T-helper 1 cell treated with Interleukin-12 subunit alpha and Interleukin-12 subunit beta and Interleukin-4 antibody, amounts not matched to agents 30 μg/mL and 1 μg/mL, for 36 hours (primary cell): ENCODE results near the gene ST6GAL1.
"Not testable (repeated sequence)": the region's sequence is repeated elsewhere in the genome, so short reads cannot be mapped to it uniquely, and the experiment has no call there.

ENCODE experiments used
- H3K27ac Mint-ChIP-seq: one replicate; pipeline ENCODE4 v1.8.0; 2021; ENCODE audit warnings: mild to moderate bottlenecking, mixed read lengths
- H3K27me3 Mint-ChIP-seq: one replicate; pipeline ENCODE4 v1.8.0; 2021; ENCODE audit warnings: low read depth, mixed read lengths
- H3K36me3 Mint-ChIP-seq: one replicate; pipeline ENCODE4 v1.8.0; 2021; ENCODE audit warnings: low read depth, mixed read lengths
- H3K4me1 Mint-ChIP-seq: one replicate; pipeline ENCODE4 v1.8.0; 2021; ENCODE audit warnings: low read depth, mixed read lengths
- H3K4me3 Mint-ChIP-seq: one replicate; pipeline ENCODE4 v1.8.0; 2021; ENCODE audit warnings: mild to moderate bottlenecking, moderate library complexity, mixed read lengths
- H3K9me3 Mint-ChIP-seq: one replicate; pipeline ENCODE4 v1.8.0; 2021; ENCODE audit warnings: mixed read lengths

Gene ST6GAL1

DNA sequence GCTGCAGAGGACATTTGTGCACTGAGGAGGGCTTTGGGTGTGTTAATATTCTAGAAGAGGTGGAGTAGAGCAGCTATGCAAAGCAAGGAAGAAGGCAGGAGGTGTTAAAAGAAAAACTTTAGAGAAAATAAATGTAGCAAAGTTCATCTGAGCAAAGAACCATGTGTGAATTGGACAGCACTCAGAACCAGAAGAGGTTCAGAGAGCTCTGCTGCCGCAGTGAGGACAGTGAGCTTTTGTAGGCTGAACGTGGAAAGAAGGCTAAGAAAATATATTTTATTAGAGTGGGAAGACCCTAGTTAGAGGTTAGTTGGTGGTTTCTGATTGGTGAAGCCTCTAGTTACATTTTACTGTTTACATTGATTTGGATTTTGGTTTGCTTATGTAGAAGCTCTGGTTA is 50.7 kb downstream of the ST6GAL1 start:
- Mint-ChIP-seq H3K27ac (no peak overlapping the region), H3K9me3 (no peaks in the 10 kb centered on the region), H3K27me3 (no peaks in the 10 kb centered on the region), H3K4me3 (no peak overlapping the region), H3K36me3 (peaks cover 60% of the 10 kb centered on the region), H3K4me1 (peaks cover 10% of the 10 kb centered on the region)

DNA sequence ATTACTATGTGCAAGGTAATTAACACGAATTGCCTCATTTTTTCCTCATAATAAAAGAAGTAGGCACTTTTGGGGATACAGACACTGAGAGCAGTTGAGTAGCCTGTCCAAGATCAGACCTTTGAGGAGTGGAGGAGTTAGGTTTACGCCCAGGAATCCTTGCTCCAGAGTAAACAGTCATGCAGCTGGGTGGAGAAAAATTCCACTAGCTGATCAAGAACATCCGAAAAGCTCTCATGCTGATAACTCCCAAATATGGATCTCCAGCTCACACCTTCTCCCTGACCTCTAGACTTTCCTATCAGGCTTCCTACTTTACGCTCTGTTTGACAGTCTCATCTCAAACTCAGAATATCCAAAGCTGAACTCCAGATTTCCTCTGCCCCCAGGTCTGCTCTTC is 53.3 kb downstream of the ST6GAL1 start:
- H3K4me3 Mint-ChIP-seq: no peak overlapping the region
- H3K4me1 Mint-ChIP-seq: peaks cover 25% of the 10 kb centered on the region
- no peak overlapping the region for H3K27ac Mint-ChIP-seq
- H3K27me3 Mint-ChIP-seq: no peaks in the 10 kb centered on the region
- peaks cover 62% of the 10 kb centered on the region for H3K36me3 Mint-ChIP-seq
- no peaks in the 10 kb centered on the region for H3K9me3 Mint-ChIP-seq

DNA sequence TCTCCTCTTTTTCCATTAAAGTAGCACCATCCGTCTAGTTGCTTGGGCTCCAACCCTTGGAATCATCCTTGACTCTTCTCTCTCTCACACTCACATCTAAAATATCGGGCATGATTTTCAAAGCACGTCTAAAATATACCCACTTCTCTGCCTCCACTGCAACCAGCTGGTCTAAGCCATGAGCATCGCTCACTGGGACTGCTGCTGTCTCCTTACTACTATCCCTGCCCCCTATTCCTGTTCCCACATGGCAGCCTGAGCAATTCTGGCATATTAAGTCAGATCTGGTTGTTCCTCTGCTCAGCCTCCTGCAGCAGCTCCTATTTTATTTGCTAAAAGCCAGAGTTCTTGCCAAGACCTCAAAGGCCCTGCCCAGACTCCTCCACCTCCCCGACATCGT is 53.7 kb downstream of the ST6GAL1 start:
- Mint-ChIP-seq H3K27me3 (no peaks in the 10 kb centered on the region), H3K36me3 (peaks cover 60% of the 10 kb centered on the region), H3K4me1 (peaks cover 28% of the 10 kb centered on the region), H3K27ac (no peak overlapping the region), H3K4me3 (no peak overlapping the region), H3K9me3 (no peaks in the 10 kb centered on the region)

DNA sequence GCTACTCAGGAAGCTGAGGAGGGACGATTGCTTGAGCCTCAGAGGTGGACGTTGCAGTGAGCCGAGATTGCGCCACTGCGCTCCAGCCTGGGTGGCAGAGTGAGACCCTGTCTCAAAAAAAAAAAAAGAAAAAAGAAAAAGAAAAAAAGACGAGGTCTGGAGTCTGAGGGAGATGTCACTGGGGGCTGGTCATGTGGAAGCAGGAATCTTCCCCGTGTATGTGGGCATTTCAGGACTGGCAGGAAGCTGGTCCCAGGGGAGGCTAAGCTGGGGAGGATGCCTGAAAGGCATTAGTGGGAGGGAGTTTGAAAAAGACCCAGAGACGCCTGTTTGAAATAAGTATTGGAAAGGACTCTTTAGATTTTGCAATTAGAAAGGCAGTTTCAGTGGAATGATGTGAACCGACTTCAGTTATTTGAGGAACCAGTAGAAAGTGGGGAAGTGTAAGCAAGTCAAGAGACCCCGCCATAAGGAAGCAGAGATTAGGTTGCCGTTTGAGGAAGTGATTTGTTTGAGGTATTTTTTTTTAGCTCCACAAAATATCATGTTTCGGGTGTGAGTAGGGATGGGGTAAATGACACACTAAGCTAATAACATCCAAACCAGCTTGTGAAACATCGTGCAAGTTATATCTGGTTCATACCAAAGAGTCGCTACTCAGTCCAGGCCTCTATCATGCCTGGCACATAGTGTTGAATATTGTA is 55.5 kb downstream of the ST6GAL1 start:
- Mint-ChIP-seq H3K9me3 (no peaks in the 10 kb centered on the region), H3K4me1 (peaks cover 34% of the 10 kb centered on the region), H3K27ac (no peak overlapping the region), H3K4me3 (no peak overlapping the region), H3K36me3 (peaks cover 61% of the 10 kb centered on the region), H3K27me3 (no peaks in the 10 kb centered on the region)

DNA sequence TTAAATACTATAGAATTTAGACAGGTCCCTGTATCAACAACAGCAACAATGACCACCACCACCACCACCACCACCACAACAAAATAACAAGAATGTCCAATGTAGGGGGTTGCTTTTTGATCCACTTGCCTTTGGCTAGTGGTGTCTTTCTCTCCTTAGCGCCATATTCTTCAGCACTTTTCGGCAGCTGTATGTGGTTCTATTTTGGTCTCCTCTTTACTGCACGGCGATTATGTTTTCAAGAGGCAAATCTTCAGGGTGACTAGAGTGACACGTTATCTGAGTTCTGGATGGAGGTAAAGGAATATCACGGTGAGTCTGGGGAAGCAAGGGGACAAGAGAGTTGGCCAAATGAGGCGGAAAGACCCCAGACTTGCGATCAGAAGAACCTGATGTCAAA is 56.1 kb downstream of the ST6GAL1 start:
- H3K9me3 Mint-ChIP-seq: no peaks in the 10 kb centered on the region
- H3K4me3 Mint-ChIP-seq: no peak overlapping the region
- no peaks in the 10 kb centered on the region for H3K27me3 Mint-ChIP-seq
- H3K27ac Mint-ChIP-seq: no peak overlapping the region
- peaks cover 62% of the 10 kb centered on the region for H3K36me3 Mint-ChIP-seq
- peaks cover 37% of the 10 kb centered on the region for H3K4me1 Mint-ChIP-seq

DNA sequence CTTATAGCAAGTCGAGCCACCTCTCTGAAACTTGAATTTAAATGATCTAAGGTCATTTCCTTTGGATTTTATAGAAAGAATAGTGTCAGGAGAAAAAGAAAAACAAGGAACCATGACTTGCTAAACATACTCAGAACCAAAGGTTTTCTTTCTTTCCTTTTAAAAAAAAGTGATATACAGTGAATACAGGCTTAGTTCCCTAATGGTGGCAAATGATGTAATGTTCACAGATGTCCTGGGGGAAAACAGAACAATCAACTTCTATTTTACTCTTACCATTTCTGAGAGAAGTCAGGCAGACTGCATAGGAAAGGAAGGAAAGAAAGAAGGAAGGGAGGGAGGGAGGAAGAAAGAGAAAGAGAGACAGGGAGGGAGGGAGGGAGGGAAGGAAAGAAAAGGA is 56.5 kb downstream of the ST6GAL1 start:
- Mint-ChIP-seq H3K27ac (no peak overlapping the region), H3K36me3 (peaks cover 62% of the 10 kb centered on the region), H3K9me3 (no peaks in the 10 kb centered on the region), H3K4me1 (peaks cover 37% of the 10 kb centered on the region), H3K4me3 (no peak overlapping the region), H3K27me3 (no peaks in the 10 kb centered on the region)

DNA sequence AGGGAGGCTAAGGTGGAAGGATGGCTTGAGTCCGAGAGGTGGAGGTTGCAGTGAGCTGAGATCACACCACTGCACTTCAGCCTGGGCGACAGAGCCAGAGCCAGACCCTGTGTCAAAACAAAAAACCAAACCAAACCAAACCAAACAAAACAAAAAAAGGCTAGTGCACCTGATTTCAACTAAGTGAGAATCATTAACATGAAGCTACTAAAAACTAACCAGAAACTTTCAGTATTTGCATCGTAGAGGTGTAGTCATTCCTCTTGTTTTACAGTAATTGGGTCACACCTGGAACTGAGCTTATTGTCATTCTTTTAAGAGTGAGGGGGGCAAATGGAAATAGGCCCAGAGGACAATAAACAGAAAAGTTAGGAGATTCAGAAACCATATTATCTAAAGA is 58.5 kb downstream of the ST6GAL1 start:
- H3K4me1 Mint-ChIP-seq: peaks cover 35% of the 10 kb centered on the region
- H3K36me3 Mint-ChIP-seq: peaks cover 56% of the 10 kb centered on the region
- peak overlapping the region; percentile 74 for H3K27ac Mint-ChIP-seq
- H3K27me3 Mint-ChIP-seq: no peaks in the 10 kb centered on the region
- H3K4me3 Mint-ChIP-seq: no peak overlapping the region
- H3K9me3 Mint-ChIP-seq: no peaks in the 10 kb centered on the region

DNA sequence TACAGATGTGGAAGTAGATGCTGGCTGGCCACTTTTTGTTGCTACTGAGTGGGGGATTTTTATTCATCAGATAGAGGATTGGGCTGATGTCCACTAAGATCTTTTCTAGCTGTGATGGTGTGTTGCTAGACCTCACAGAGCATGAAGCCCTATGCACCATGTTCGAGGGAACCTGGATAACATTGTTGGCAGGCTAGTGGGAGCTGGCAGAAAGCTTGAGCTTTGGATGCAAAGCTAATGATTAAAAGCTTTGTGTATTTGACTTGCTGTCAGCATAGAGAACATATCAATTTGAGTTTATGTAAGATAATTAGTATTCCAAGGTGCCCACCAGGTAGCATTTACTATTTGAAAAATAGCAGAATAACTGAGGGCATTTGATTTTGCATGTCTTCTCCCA is 59.1 kb downstream of the ST6GAL1 start:
- Mint-ChIP-seq H3K4me3 (no peak overlapping the region), H3K27me3 (no peaks in the 10 kb centered on the region), H3K27ac (peak overlapping the region; percentile 74), H3K36me3 (peaks cover 55% of the 10 kb centered on the region), H3K9me3 (no peaks in the 10 kb centered on the region), H3K4me1 (peaks cover 40% of the 10 kb centered on the region)

DNA sequence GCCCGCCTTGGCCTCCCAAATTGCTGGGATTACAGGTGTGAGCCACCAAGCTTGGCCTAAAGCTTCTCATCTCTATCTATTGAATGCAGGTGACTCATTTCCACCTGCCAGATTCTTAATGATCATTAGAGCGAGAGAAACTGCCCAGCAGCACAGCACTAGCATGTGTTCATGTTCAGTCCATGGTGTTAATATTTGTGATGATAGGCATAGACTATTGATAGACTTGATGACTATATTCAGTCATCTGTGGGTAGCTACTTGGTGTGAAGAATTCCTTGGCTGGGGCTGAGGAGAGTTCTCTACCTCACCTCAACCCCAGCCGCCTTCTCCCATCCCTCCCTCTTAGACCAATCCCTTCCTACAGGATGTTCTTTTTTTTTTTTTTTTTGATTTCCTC is 60.0 kb downstream of the ST6GAL1 start:
- Mint-ChIP-seq H3K4me1 (peaks cover 40% of the 10 kb centered on the region), H3K27me3 (no peaks in the 10 kb centered on the region), H3K27ac (no peak overlapping the region), H3K4me3 (no peak overlapping the region), H3K9me3 (no peaks in the 10 kb centered on the region), H3K36me3 (peaks cover 54% of the 10 kb centered on the region)

DNA sequence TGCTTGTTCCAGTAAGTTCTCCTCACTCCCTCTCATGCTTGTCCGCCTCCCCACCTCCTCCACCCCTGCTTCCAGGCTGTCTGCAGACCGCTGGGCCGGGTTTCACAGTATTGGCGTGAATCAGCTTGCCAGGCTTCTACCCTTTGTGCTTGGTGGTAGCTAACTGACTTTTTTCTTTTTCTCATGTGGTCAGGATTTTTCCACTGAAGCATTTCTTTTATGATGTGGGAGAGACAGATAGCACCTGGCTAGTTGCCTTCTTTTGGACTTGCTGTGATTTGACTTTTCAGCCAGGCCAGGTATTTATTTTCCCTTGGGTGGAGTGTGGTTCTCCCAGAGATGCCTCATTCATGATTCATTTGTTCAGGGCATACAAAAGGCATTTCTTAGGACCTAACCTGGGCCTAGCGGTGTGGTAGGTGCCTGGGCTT is 60.6 kb downstream of the ST6GAL1 start:
- H3K27ac Mint-ChIP-seq: no peak overlapping the region
- no peaks in the 10 kb centered on the region for H3K9me3 Mint-ChIP-seq
- H3K4me3 Mint-ChIP-seq: no peak overlapping the region
- H3K4me1 Mint-ChIP-seq: peaks cover 37% of the 10 kb centered on the region
- H3K36me3 Mint-ChIP-seq: peaks cover 50% of the 10 kb centered on the region
- no peaks in the 10 kb centered on the region for H3K27me3 Mint-ChIP-seq

DNA sequence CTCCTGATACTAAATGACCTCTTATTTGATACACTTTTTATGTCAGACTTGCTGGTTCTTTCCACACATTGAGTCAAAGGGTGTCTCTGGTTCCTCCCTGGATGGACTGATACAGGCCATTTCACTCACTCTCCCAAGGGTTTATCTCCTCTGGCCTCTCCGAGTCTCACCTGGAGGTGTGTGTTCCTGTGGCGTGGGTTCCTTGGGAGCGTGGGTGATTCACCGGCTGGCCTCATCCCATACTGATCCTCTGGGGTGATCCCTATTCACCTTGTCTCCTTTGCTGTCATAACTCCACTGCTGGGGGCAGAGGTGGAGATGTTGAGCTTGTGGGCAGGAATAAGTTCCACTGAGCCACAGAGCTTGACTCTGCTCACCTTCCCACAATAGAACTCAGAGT is 61.1 kb downstream of the ST6GAL1 start:
- Mint-ChIP-seq H3K27me3 (no peaks in the 10 kb centered on the region), H3K9me3 (no peaks in the 10 kb centered on the region), H3K27ac (no peak overlapping the region), H3K4me3 (no peak overlapping the region), H3K4me1 (peaks cover 37% of the 10 kb centered on the region), H3K36me3 (peaks cover 51% of the 10 kb centered on the region)

DNA sequence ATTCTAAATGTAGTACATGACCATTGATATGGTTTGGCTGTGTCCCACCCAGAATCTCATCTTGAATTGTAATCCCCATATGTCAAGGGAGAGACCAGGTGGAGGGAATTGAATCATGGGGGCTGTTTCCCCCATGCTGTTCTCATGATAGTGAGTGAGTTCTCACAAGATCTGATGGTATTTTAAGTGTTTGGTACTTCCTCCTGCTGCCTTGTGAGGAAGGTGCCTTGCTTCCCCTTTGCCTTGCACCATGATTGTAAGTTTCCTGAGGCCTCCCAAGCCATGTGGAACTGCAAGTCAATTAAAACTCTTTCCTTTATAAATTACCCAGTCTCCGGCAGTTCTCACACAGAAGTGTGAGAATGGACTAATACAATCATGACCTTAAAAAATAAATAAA is 61.8 kb downstream of the ST6GAL1 start:
- H3K4me1 Mint-ChIP-seq: peaks cover 36% of the 10 kb centered on the region
- H3K36me3 Mint-ChIP-seq: peaks cover 49% of the 10 kb centered on the region
- H3K27ac Mint-ChIP-seq, H3K27me3 Mint-ChIP-seq, H3K9me3 Mint-ChIP-seq, H3K4me3 Mint-ChIP-seq: not testable (repeated sequence)

DNA sequence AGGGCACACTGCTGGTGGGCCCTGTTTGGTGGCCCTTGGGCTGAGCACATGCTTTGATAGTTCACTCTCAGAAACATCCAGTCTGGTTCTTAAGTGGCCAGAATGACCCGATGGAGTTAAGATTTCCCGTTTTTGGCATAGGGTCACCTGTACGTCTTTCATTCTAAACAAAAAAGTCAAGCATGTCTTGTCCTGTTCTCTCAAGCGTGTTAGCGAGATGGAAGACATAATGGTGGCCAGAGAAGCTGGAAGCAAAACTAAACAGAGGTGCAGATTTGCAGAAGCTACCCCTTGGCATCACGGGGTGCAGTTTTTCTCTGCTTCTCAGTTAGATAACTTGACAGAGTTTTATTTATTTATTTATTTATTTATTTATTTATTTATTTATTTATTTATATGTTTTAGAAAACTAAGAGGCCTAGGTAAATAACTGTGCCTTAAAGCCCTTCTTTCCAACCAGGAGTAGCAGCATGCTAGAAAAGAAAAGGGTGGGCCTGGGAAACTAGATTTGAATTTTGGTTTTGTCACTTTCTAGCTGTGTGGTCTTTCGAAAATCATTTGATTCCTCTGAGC is 63.0 kb downstream of the ST6GAL1 start:
- H3K27me3 Mint-ChIP-seq: no peaks in the 10 kb centered on the region
- no peak overlapping the region for H3K27ac Mint-ChIP-seq
- no peaks in the 10 kb centered on the region for H3K9me3 Mint-ChIP-seq
- peaks cover 29% of the 10 kb centered on the region for H3K4me1 Mint-ChIP-seq
- H3K4me3 Mint-ChIP-seq: no peak overlapping the region
- peaks cover 42% of the 10 kb centered on the region for H3K36me3 Mint-ChIP-seq

DNA sequence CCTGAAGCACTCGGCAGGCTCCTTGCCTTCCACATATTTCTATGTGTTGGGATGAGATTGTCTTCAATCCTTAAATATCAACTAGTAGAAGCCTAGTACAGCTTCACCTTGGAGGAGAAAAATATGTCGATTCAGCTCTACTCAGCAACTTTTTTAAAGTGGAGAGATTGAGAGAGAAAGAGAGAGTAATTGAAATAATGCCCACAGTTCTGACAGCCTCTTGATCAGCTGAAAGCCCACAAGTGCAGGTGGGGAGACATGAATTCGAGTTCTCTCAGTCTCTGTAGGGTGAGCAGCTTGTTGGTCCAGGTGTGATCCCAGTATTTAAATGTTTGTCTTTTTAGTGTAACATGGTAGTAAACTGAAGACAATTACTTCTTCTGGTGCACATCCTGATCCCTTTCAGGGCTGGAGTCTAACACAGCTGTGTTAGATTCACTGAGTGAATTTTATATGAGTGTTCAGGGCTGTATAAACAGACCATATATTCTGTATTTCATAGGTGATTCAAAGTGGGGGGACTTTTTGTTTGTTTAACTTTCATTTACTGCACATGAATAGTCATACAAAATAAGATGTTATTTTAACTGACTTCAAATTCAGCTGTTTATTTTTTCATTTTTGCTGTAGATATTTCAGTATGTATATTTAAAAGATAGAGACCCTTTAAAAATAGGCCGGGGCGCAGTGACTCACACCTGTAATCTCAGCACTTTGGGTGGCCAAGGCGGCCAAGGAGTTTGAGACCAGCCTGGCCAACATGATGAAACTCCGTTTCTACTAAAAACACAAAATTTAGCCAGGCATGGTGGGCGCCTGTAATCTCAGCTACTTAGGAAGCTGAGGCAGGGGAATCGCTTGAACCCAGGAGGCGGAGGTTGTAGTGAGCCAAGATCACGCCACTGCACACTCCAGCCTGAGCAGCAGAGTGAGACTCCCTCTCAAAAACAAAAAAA is 64.0 kb downstream of the ST6GAL1 start:
- H3K4me1 Mint-ChIP-seq: peaks cover 27% of the 10 kb centered on the region
- no peaks in the 10 kb centered on the region for H3K9me3 Mint-ChIP-seq
- H3K27me3 Mint-ChIP-seq: no peaks in the 10 kb centered on the region
- H3K36me3 Mint-ChIP-seq: peaks cover 37% of the 10 kb centered on the region
- no peak overlapping the region for H3K4me3 Mint-ChIP-seq
- H3K27ac Mint-ChIP-seq: peak overlapping the region; percentile 49

DNA sequence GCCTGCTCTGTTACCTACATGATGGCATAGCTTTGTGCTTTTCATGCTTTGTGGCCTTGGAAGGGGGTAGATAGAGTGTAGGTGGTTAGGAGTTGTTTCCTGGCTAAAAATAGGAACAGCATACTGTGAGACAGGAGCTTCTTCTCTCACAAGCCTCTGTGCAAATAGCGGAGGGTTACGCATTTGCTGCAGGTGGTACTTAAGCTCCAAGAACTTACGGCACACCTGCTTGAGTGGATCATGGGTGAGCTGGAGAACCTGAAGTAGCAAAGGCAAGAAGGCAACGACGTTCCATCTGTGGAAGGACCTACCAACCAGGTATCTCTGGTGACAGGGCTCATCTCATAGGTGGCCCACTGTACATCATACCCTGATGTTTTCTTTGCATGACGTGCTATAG is 66.0 kb downstream of the ST6GAL1 start:
- Mint-ChIP-seq H3K4me1 (peaks cover 35% of the 10 kb centered on the region), H3K9me3 (no peaks in the 10 kb centered on the region), H3K27me3 (no peaks in the 10 kb centered on the region), H3K4me3 (no peak overlapping the region), H3K27ac (no peak overlapping the region), H3K36me3 (peaks cover 35% of the 10 kb centered on the region)
